Inferior parietal cortex (tissue), 1 donor: ENCODE data around the gene ATP1B1.
A peak's percentile ranks its signal among the peaks of the same experiment; 100 is the strongest.

Experiments used
- DNase-seq: peaks from one replicate; pipeline ENCODE4 v3.0.0-alpha.2; 2016; ENCODE audit errors: extremely low spot score

Gene ATP1B1

GRCh38 chr1:169106095-169106920 is at the start of gene ATP1B1:
Gene ATP1B1, plus strand, starts transcription at chr1:169106690. Its CDS starts 140 bp downstream, at chr1:169106830.
- peak; percentile 89 for DNase-seq

- no peak for DNase-seq
Observed at GRCh38 chr1:169059421-169059820, 47.1 kb upstream of the ATP1B1 start.

GRCh38 chr1:169060043-169060722 is 46.3 kb upstream of the ATP1B1 start:
- DNase-seq: no peak

GRCh38 chr1:169060919-169061639 is 45.4 kb upstream of the ATP1B1 start:
- no peak for DNase-seq

- no peak for DNase-seq
Observed at GRCh38 chr1:169062152-169062551, 44.3 kb upstream of the ATP1B1 start.

GRCh38 chr1:169064103-169064502 is 42.4 kb upstream of the ATP1B1 start:
- no peak for DNase-seq

- no peak for DNase-seq
Observed at GRCh38 chr1:169070547-169070946, 35.9 kb upstream of the ATP1B1 start.

GRCh38 chr1:169070958-169071357 is 35.5 kb upstream of the ATP1B1 start:
- no peak for DNase-seq

GRCh38 chr1:169072945-169073725 is 33.4 kb upstream of the ATP1B1 start:
- no peak for DNase-seq

- no peak for DNase-seq
Observed at GRCh38 chr1:169078163-169078883, 28.2 kb upstream of the ATP1B1 start.

GRCh38 chr1:169081503-169082123 is 24.9 kb upstream of the ATP1B1 start:
- DNase-seq: no peak

- DNase-seq: no peak
Observed at GRCh38 chr1:169085911-169086310, 20.6 kb upstream of the ATP1B1 start.

GRCh38 chr1:169086603-169087455 is 19.7 kb upstream of the ATP1B1 start:
- DNase-seq: peak; percentile 72

- DNase-seq: peak; percentile 10
Observed at GRCh38 chr1:169087876-169088275, 18.6 kb upstream of the ATP1B1 start.

GRCh38 chr1:169089776-169090175 is 16.7 kb upstream of the ATP1B1 start:
- DNase-seq: peak; percentile 80

- no peak for DNase-seq
Observed at GRCh38 chr1:169090308-169090899, 16.1 kb upstream of the ATP1B1 start.

- DNase-seq: peak; percentile 48
Observed at GRCh38 chr1:169090900-169091311, 15.6 kb upstream of the ATP1B1 start.

GRCh38 chr1:169091480-169091941 is 15.0 kb upstream of the ATP1B1 start:
- peak; percentile 56 for DNase-seq

- no peak for DNase-seq
Observed at GRCh38 chr1:169092399-169092798, 14.1 kb upstream of the ATP1B1 start.
